Measurements from ENCODE around the gene OGFOD1. TPM values are rescaled to one million over a fixed set of nuclear protein-coding genes. Genes with fewer than 3 reads are reported as not detected.

The OGFOD1 gene
- total and polyA plus RNA-seq, 10 donors, result 6.9 to 34.7 (median 23.9) TPM

GRCh38 chr16:56409195-56409594, 42.2 kb upstream of the OGFOD1 start:
- intact Hi-C loops (cut with DNase I; ENCODE audit: low total_unique reads), result no loop called here
- 65 to 89% (median 67%) methylated on average over 4 of the region's 4 CpGs for WGBS, 5 donors
- DNase-seq, result no peak
- Histone ChIP-seq H3K4me3 (no peak overlapping the region), H3K9me3 (no peaks in the 10 kb centered on the region), H3K27ac (no peak overlapping the region), H3K36me3 (peaks cover 7 to 96% (median 56%) of the 10 kb centered on the region in 6 donors), H3K4me1 (peaks cover 0 to 4% (median 0%) of the 10 kb centered on the region in 6 donors), H3K27me3 (replicated peaks in 1 of 7) (no peaks in the 10 kb centered on the region)
- TF ChIP-seq POLR2AphosphoS5 (IDR thresholded peaks at IDR 0.05) (no peak), POLR2A (IDR thresholded peaks at IDR 0.05) (no peak), CTCF (IDR thresholded peaks at IDR 0.05 in 8 of 11, conservative IDR thresholded peaks at IDR 0.05 in 3 of 11) (no peak)

GRCh38 chr16:56411123-56411522, 40.2 kb upstream of the OGFOD1 start:
- TF ChIP-seq POLR2AphosphoS5 (IDR thresholded peaks at IDR 0.05), result no peak
- TF ChIP-seq CTCF (IDR thresholded peaks at IDR 0.05 in 8 of 11, conservative IDR thresholded peaks at IDR 0.05 in 3 of 11), result no peak
- TF ChIP-seq POLR2A (IDR thresholded peaks at IDR 0.05), result no peak
- Histone ChIP-seq H3K27ac (no peak overlapping the region), H3K9me3 (no peaks in the 10 kb centered on the region), H3K4me1 (peaks cover 0 to 14% (median 10%) of the 10 kb centered on the region in 6 donors), H3K27me3 (replicated peaks in 1 of 7) (no peaks in the 10 kb centered on the region), H3K36me3 (peaks cover 7 to 80% (median 45%) of the 10 kb centered on the region in 6 donors), H3K4me3 (no peak overlapping the region)
- intact Hi-C loops (cut with DNase I; ENCODE audit: low total_unique reads), result no loop called here
- WGBS, 5 donors, result 76 to 94% (median 91%) methylated on average over 5 of the region's 5 CpGs
- no peak for DNase-seq

GRCh38 chr16:56411624-56412023, 39.7 kb upstream of the OGFOD1 start:
- H3K27ac ChIP-seq, result no peak overlapping the region
- no peak for DNase-seq
- peaks cover 7 to 75% (median 45%) of the 10 kb centered on the region in 6 donors for H3K36me3 ChIP-seq
- TF ChIP-seq POLR2A (IDR thresholded peaks at IDR 0.05), result no peak
- TF ChIP-seq POLR2AphosphoS5 (IDR thresholded peaks at IDR 0.05), result no peak
- TF ChIP-seq CTCF (IDR thresholded peaks at IDR 0.05 in 8 of 11, conservative IDR thresholded peaks at IDR 0.05 in 3 of 11), result no peak
- intact Hi-C loops (cut with DNase I; ENCODE audit: low total_unique reads), result no loop called here
- peaks cover 0 to 19% (median 15%) of the 10 kb centered on the region in 6 donors for H3K4me1 ChIP-seq
- no peaks in the 10 kb centered on the region for H3K27me3 ChIP-seq (replicated peaks in 1 of 7)
- H3K9me3 ChIP-seq, result no peaks in the 10 kb centered on the region
- WGBS, 5 donors, result 90 to 100% (median 95%) methylated on average over 2 of the region's 2 CpGs
- no peak overlapping the region for H3K4me3 ChIP-seq

DNA sequence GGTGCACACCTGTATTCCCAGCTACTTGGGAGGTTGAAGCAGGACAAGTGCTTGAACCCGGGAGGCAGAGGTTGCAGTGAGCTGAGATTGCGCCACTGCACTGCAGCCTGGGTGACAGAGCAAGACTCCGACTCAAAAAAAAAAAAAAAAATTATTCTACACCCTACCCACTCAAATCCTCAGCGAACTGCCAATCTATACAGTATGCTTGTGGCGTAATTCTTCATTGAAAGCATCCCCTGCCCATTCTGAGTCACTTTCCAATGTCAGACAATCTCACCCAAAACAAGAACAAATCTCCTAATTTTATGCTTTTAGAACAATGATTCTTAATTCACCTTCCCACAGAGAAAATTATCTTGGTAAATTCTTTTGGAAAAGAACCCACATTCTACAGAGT, 38.0 kb upstream of the OGFOD1 start:
- Histone ChIP-seq H3K9me3 (no peaks in the 10 kb centered on the region), H3K27me3 (replicated peaks in 1 of 7) (no peaks in the 10 kb centered on the region), H3K4me1 (peaks cover 0 to 37% (median 17%) of the 10 kb centered on the region in 6 donors), H3K27ac (no peak overlapping the region), H3K36me3 (peaks cover 2 to 58% (median 28%) of the 10 kb centered on the region in 6 donors), H3K4me3 (no peak overlapping the region)
- DNase-seq, result no peak
- WGBS, 5 donors, result 71 to 91% (median 75%) methylated on average over 5 of the region's 5 CpGs
- intact Hi-C loops (cut with DNase I; ENCODE audit: low total_unique reads), result no loop called here
- TF ChIP-seq CTCF (IDR thresholded peaks at IDR 0.05 in 8 of 11, conservative IDR thresholded peaks at IDR 0.05 in 3 of 11) (no peak), POLR2A (IDR thresholded peaks at IDR 0.05) (no peak), POLR2AphosphoS5 (IDR thresholded peaks at IDR 0.05) (no peak)

Measured in spleen (tissue), 11 donors.